ENCODE results near the gene SLC16A5. TPM values are rescaled to one million over a fixed set of nuclear protein-coding genes. Genes with fewer than 3 reads are reported as not detected.

SLC16A5 gene
- total and polyA plus RNA-seq, 10 of the 15 experiments (the other 5 are each of a cell fraction or from before 2014, with no cell fraction given): 0.03 to 3.1 (median 0.96) TPM

- peak; percentile 98 for TF ChIP-seq RELB (IDR thresholded peaks at IDR 0.05; ENCODE audit: low read depth)
- no peak for TF ChIP-seq ZNF622 (IDR thresholded peaks at IDR 0.05)
- TF ChIP-seq WRNIP1 (IDR thresholded peaks at IDR 0.05; ENCODE audit: borderline replicate concordance, low read depth, low read length): no peak
- 0 out of 2 replicates have a peak, but pooled peaks have one; percentile 4 for TF ChIP-seq STAT3 (IDR thresholded peaks at IDR 0.05; ENCODE audit: low read depth, low read length)
- TF ChIP-seq STAT1 (conservative IDR thresholded peaks at IDR 0.05): no peak
- no peak for TF ChIP-seq SMAD5 (IDR thresholded peaks at IDR 0.05; ENCODE audit: low read depth)
- no peak for TF ChIP-seq USF1 (IDR thresholded peaks at IDR 0.05; ENCODE audit: borderline replicate concordance, extremely low read length, insufficient read depth, low read depth, low read length)
- peak; percentile 11 to 16; a peak in 1 of 4 replicates for TF ChIP-seq BHLHE40 (IDR thresholded peaks at IDR 0.05; ENCODE audit: borderline replicate concordance in 1 of 2, low read depth in 2 of 2, low read length in 1 of 2)
- TF ChIP-seq YY1 (IDR thresholded peaks at IDR 0.05; ENCODE audit: low read depth, low read length): no peak
- TF ChIP-seq PKNOX1 (IDR thresholded peaks at IDR 0.05): no peak
- no peak for TF ChIP-seq SIN3A (IDR thresholded peaks at IDR 0.05; ENCODE audit: low read depth, low read length)
- TF ChIP-seq POLR2AphosphoS5 (IDR thresholded peaks at IDR 0.05; ENCODE audit: low read length): no peak
- TF ChIP-seq CBX3 (IDR thresholded peaks at IDR 0.05; ENCODE audit: borderline replicate concordance, low read depth): no peak
- TF ChIP-seq RUNX3 (IDR thresholded peaks at IDR 0.05; ENCODE audit: low read length): no peak
- no peak for TF ChIP-seq NR2C2 (IDR thresholded peaks at IDR 0.05; ENCODE audit: borderline replicate concordance, control insufficient read depth, insufficient read length, low read depth)
- TF ChIP-seq SUZ12 (IDR thresholded peaks at IDR 0.05; ENCODE audit: unreplicated experiment): no peak
- TF ChIP-seq ZBTB40 (IDR thresholded peaks at IDR 0.05; ENCODE audit: borderline replicate concordance): no peak
- no peak for TF ChIP-seq ZBTB4 (CRISPR knock-in tag; IDR thresholded peaks at IDR 0.05)
- no peak for TF ChIP-seq RFX5 (IDR thresholded peaks at IDR 0.05; ENCODE audit: low read depth, low read length)
Observed at GRCh38 chr17:75078284-75079022, 9.3 kb upstream of the SLC16A5 start (continued).
